GM12874 (cell line): ENCODE data around the gene NPRL2.
A peak's percentile ranks its signal among the peaks of the same experiment; 100 is the strongest.

ENCODE experiments used
- CTCF ChIP-seq: IDR thresholded peaks from 2 replicates; pipeline ENCODE4 v1.5.1; 2011; ENCODE audit warnings: low read depth, mild to moderate bottlenecking, control low read depth, low read length, moderate library complexity; ENCODE audit not compliant: insufficient read depth

NPRL2 gene

GRCh38 chr3:50380405-50381085 lies 30.0 kb upstream of the NPRL2 start:
- TF ChIP-seq CTCF = no peak

GRCh38 chr3:50378757-50379156 lies 28.2 kb upstream of the NPRL2 start:
- TF ChIP-seq CTCF = no peak

- no peak for TF ChIP-seq CTCF
These were observed 27.4 kb upstream of the NPRL2 start for GRCh38 chr3:50378024-50378423.

GRCh38 chr3:50375258-50375931 lies 24.8 kb upstream of the NPRL2 start:
- TF ChIP-seq CTCF = 0 out of 2 replicates have a peak, but pooled peaks have one; percentile 10

- no peak for TF ChIP-seq CTCF
These were observed 24.0 kb upstream of the NPRL2 start for GRCh38 chr3:50374363-50375257.

GRCh38 chr3:50373146-50374051 lies 22.8 kb upstream of the NPRL2 start:
- no peak for TF ChIP-seq CTCF
